ENCODE data around the gene ZNF235.
"Not testable (repeated sequence)": the region's sequence is repeated elsewhere in the genome, so short reads cannot be mapped to it uniquely, and the experiment has no call there.

The ZNF235 gene

GRCh38 chr19:44255705-44256411, 49.0 kb downstream of the ZNF235 start:
- DNase-seq (ENCODE audit: low spot score): no peak

- DNase-seq (ENCODE audit: low spot score): no peak
These were observed 50.3 kb downstream of the ZNF235 start for GRCh38 chr19:44254496-44254895.

GRCh38 chr19:44253392-44253791, 51.4 kb downstream of the ZNF235 start:
- not testable (repeated sequence) for DNase-seq (ENCODE audit: low spot score)

DNA sequence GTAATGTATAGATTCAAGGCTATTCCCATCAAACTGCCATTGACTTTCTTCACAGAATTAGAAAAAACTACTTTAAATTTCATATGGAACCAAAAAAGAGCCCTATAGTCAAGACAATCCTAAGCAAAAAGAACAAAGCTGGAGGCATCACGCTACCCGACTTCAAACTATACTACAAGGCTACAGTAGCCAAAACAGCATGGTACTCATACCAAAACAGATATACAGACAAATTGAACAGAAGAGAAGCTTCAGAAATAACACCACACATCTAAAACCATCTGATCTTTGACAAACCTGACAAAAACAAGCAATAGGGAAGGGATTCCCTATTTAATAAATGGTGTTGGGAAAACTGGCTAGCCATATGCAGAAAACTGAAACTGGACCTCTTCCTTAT, 52.5 kb downstream of the ZNF235 start:
- DNase-seq (ENCODE audit: low spot score): not testable (repeated sequence)

- no peak for DNase-seq (ENCODE audit: low spot score)
These were observed 68.4 kb downstream of the ZNF235 start for GRCh38 chr19:44236384-44236783.
